HepG2 (cell line): Measurements from ENCODE around the gene MCM6. TPM values are rescaled to one million over a fixed set of nuclear protein-coding genes. Genes with fewer than 3 reads are reported as not detected.

Experiments
- ATAC-seq: fragments of 200-7000 bp; cut with Tn5 transposase; 3 replicates; pipeline ENCODE4 v1.9.1; 2020; ENCODE audit warnings: mild to moderate bottlenecking, moderate library complexity
- BruUV-seq: library from RNA; stranded (reverse); fragments of 400-500 nt; replicated peaks from 2 replicates; lab custom pipeline; 2021; lab: Mats Ljungman, UMichigan
- CTCF ChIA-PET: fragments of 300-600 bp; formaldehyde crosslinking; extraction: SDS; loops from one replicate; lab custom pipeline; 2021; ENCODE audit warnings: low total read pairs, inconsistent platforms, low intra/inter-chr PET ratio; lab: Yijun Ruan, JAX
- POLR2A ChIA-PET: fragments of 350-600 bp; sonication (Branson Sonifier 250); formaldehyde crosslinking; loops from one replicate; lab custom pipeline; 2020; ENCODE audit warnings: antibody characterized with exemption, inconsistent platforms; lab: Yijun Ruan, JAX
- DNase-seq: peaks from one replicate; pipeline ENCODE4 v3.0.0-alpha.2; 2015; ENCODE audit warnings: low spot score
- FAIRE-seq: peaks from 3 replicates; lab custom pipeline; 2011; peaks lifted over from hg19 to GRCh38; lab: Jason Lieb, UNC
- H2AFZ ChIP-seq: one replicate; pipeline ENCODE4 v1.6.1; 2011; ENCODE audit warnings: low read length, inconsistent platforms
- H3K27ac ChIP-seq: fragments of 300-600 bp; 3 replicates; pipeline ENCODE4 v1.8.0; 2011; ENCODE audit warnings: mixed run types, mild to moderate bottlenecking, mixed read lengths, low read length, inconsistent platforms; ENCODE audit not compliant: insufficient read depth; ENCODE audit errors: extremely low read length
- H3K27me3 ChIP-seq, 2 experiments: fragments of 200-600 bp in 1 of 2; 2 replicates in 1 of 2; 3 replicates in 1 of 2; pipeline versions ENCODE4 v1.6.0 to v1.8.0; 2011; ENCODE audit warnings: low read length in 2 of 2, mild to moderate bottlenecking in 2 of 2, moderate library complexity in 2 of 2, inconsistent platforms in 1 of 2; ENCODE audit not compliant: insufficient read depth in 2 of 2, control insufficient read depth in 1 of 2
- H3K36me3 ChIP-seq, 2 experiments: fragments of 200-600 bp in 1 of 2; replicated peaks in 1 of 2; 2 replicates in 1 of 2; 3 replicates in 1 of 2; pipeline versions ENCODE4 v1.5.1 to v1.8.0; 2011; ENCODE audit warnings: low read length in 2 of 2, inconsistent platforms in 1 of 2; ENCODE audit not compliant: insufficient read depth in 2 of 2, control insufficient read depth in 1 of 2
- H3K4me1 ChIP-seq: 2 replicates; pipeline ENCODE4 v1.5.1; 2012; ENCODE audit warnings: low read length, inconsistent platforms; ENCODE audit not compliant: insufficient read depth
- H3K4me2 ChIP-seq: 2 replicates; pipeline ENCODE4 v1.6.0; 2011; ENCODE audit warnings: low read depth, low read length, inconsistent platforms
- H3K4me3 ChIP-seq, 3 experiments: fragments of 200-600 bp in 1 of 3; sonication (generic), shearing (Covaris generic) in 1 of 3; replicated peaks in 1 of 3; 2 replicates each; pipeline ENCODE4 v1.5.1; 2011 to 2016; ENCODE audit warnings: low read length in 3 of 3, inconsistent platforms in 2 of 3, low read depth in 2 of 3, mild to moderate bottlenecking in 2 of 3, control low read depth in 1 of 3, mixed read lengths in 1 of 3; ENCODE audit not compliant: insufficient read depth in 1 of 3
- H3K79me2 ChIP-seq: one replicate; pipeline ENCODE4 v1.6.1; 2011; ENCODE audit warnings: low read length, inconsistent platforms; ENCODE audit not compliant: insufficient read depth
- H3K9ac ChIP-seq: 2 replicates; pipeline ENCODE4 v1.6.0; 2011; ENCODE audit warnings: mild to moderate bottlenecking, low read depth, low read length, inconsistent platforms; ENCODE audit not compliant: insufficient read depth
- H3K9me3 ChIP-seq: 2 replicates; pipeline ENCODE4 v1.5.1; 2012; ENCODE audit warnings: mild to moderate bottlenecking, low read length
- H4K20me1 ChIP-seq: 2 replicates; pipeline ENCODE4 v1.6.0; 2011; ENCODE audit warnings: inconsistent platforms, mild to moderate bottlenecking, low read length, moderate library complexity; ENCODE audit not compliant: insufficient read depth
- BHLHE40 ChIP-seq: IDR thresholded peaks from 2 replicates; pipeline ENCODE4 v1.6.1; 2011; ENCODE audit warnings: low read length, improper control_type of control experiment
- FOXC1 ChIP-seq: sonication (generic); formaldehyde crosslinking; IDR thresholded peaks from 2 replicates; pipeline ENCODE4 v1.8.0; 2022; ENCODE audit warnings: mild to moderate bottlenecking, missing genetic modification reagents, borderline replicate concordance
- HDAC1 ChIP-seq: sonication (generic); formaldehyde crosslinking; IDR thresholded peaks from 2 replicates; pipeline ENCODE4 v1.5.1; 2020; ENCODE audit warnings: mild to moderate bottlenecking, missing genetic modification reagents
- NFIB ChIP-seq: sonication (generic); formaldehyde crosslinking; IDR thresholded peaks from 2 replicates; pipeline ENCODE4 v1.9.0; 2021; ENCODE audit warnings: missing genetic modification reagents, mild to moderate bottlenecking, borderline replicate concordance
- RXRB ChIP-seq: IDR thresholded peaks from 2 replicates; pipeline ENCODE4 v1.6.1; 2016; ENCODE audit warnings: borderline replicate concordance, missing genetic modification reagents, missing compliant biosample characterization
- TOPORS ChIP-seq: sonication (generic); formaldehyde crosslinking; IDR thresholded peaks from 2 replicates; pipeline ENCODE4 v1.8.0; 2023; ENCODE audit warnings: mild to moderate bottlenecking, missing genetic modification reagents
- U2AF2 ChIP-seq: fragments of 200-400 bp; formaldehyde crosslinking; IDR thresholded peaks from 2 replicates; pipeline ENCODE4 v1.6.1; 2017; ENCODE audit warnings: low read depth, mild to moderate bottlenecking, low read length
- ZNF792 ChIP-seq: IDR thresholded peaks from 2 replicates; pipeline ENCODE4 v1.6.1; 2016
- ZNF878 ChIP-seq: sonication (generic); formaldehyde crosslinking; IDR thresholded peaks from 2 replicates; pipeline ENCODE4 v1.8.1; 2023; ENCODE audit warnings: mild to moderate bottlenecking, missing genetic modification reagents, moderate library complexity
- WGBS: methylation state at CpG from one replicate; pipeline ENCODE4 v1.1.6; 2017; ENCODE audit warnings: low lambda C conversion rate; 5-methylcytosine and 5-hydroxymethylcytosine counted together
- in situ Hi-C: cut with HindIII; loops from 2 replicates; pipeline ENCODE4 v1.10.0; 2017; ENCODE audit warnings: low pct_unique_long_range_greater_than_20kb; ENCODE audit not compliant: extremely low pct_ligation_motif_present
- intact Hi-C: fragments of 100-400 bp; cut with micrococcal nuclease; formaldehyde crosslinking; loops from one replicate; pipeline ENCODE4 v1.10.0; 2022; ENCODE audit not compliant: unreplicated experiment
- polyA plus RNA-seq, 8 experiments: library from polyadenylated mRNA; depleted of rRNA in 3 of 8; stranded (reverse) in 7 of 8; unstranded in 1 of 8; fragments of >200 nt; fragmentation: Illumina TruSeq in 4 of 8; extraction: Trizol in 4 of 8; gene quantifications; 2 replicates each; pipeline versions ENCODE4 v1.2.1 to v1.2.3, GENCODE V29; 2011 to 2016; ENCODE audit warnings: low read depth in 4 of 8, missing spikeins in 1 of 8, mixed read lengths in 1 of 8; ENCODE audit not compliant: insufficient read depth in 1 of 8
- total RNA-seq, 5 experiments: library from RNA; depleted of rRNA; stranded (reverse); fragments of >200 nt; fragmentation: Illumina TruSeq; extraction: Trizol; gene quantifications; 2 replicates each; pipeline ENCODE4 v1.2.3, GENCODE V29; 2016; ENCODE audit warnings: low read depth in 1 of 5
- TF ChIP-seq, protein P1 (sequence below): sonication (generic); formaldehyde crosslinking; IDR thresholded peaks from 2 replicates; pipeline ENCODE4 v1.4.0; 2020; ENCODE audit warnings: missing genetic modification reagents, low read depth, mild to moderate bottlenecking, borderline replicate concordance
- TF ChIP-seq, protein P2 (sequence below): sonication (generic); formaldehyde crosslinking; IDR thresholded peaks from 2 replicates; pipeline ENCODE4 v1.4.0; 2020; ENCODE audit warnings: missing genetic modification reagents, borderline replicate concordance

The MCM6 gene
- total and polyA plus RNA-seq, 2 of the 13 experiments (the other 11 are each of a cell fraction or from before 2014, with no cell fraction given): 9.7 to 18.7 TPM

GRCh38 chr2:135796606-135797005 is 79.6 kb downstream of the MCM6 start:
- Histone ChIP-seq H3K4me2 (no peak overlapping the region), H3K9ac (no peak overlapping the region), H3K27ac (no peak overlapping the region), H3K27me3 (no peaks in the 10 kb centered on the region), H3K79me2 (no peaks in the 10 kb centered on the region), H3K4me1 (no peaks in the 10 kb centered on the region), H3K36me3 (no peaks in the 10 kb centered on the region), H3K4me3 (no peak overlapping the region), H3K9me3 (peaks cover 23% of the 10 kb centered on the region), H2AFZ (no peak overlapping the region), H4K20me1 (no peaks in the 10 kb centered on the region)
- 76% methylated on average over 8 of the region's 8 CpGs for WGBS
- no TSS peak for BruUV-seq
- in situ Hi-C loops: loop anchor here (10.0 kb wide), 1 partner anchor 802 kb away; no protein-coding TSS in a partner anchor
- no peak for FAIRE-seq
- intact Hi-C loops: loop anchor here (1.0 to 2.0 kb wide), 2 partner anchors 792 to 807 kb away; no protein-coding TSS in a partner anchor
- ChIA-PET POLR2A (no interaction called here), CTCF (interaction anchor here (1.3 to 1.8 kb wide), 2 partner anchors 323 to 808 kb away, joined by 3 to 13 read pairs; no protein-coding TSS in a partner anchor)
- no peak for DNase-seq
- no peak for ATAC-seq
- TF ChIP-seq U2AF2 (no peak), HDAC1 (CRISPR knock-in tag) (no peak), ZNF878 (CRISPR knock-in tag) (no peak), NFIB (CRISPR knock-in tag) (no peak), FOXC1 (CRISPR knock-in tag) (no peak), TOPORS (CRISPR knock-in tag) (no peak), ZNF792 (CRISPR knock-in tag) (no peak), BHLHE40 (no peak), RXRB (CRISPR knock-in tag) (no peak)
- TF ChIP-seq, protein P1, sequence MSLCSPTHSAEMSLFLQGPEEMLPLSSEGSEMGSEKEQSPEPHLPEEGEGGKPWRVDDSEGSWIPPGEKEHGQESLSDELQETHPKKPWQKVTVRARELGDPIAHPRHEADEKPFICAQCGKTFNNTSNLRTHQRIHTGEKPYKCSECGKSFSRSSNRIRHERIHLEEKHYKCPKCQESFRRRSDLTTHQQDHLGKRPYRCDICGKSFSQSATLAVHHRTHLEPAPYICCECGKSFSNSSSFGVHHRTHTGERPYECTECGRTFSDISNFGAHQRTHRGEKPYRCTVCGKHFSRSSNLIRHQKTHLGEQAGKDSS: no peak
- TF ChIP-seq, protein P2, sequence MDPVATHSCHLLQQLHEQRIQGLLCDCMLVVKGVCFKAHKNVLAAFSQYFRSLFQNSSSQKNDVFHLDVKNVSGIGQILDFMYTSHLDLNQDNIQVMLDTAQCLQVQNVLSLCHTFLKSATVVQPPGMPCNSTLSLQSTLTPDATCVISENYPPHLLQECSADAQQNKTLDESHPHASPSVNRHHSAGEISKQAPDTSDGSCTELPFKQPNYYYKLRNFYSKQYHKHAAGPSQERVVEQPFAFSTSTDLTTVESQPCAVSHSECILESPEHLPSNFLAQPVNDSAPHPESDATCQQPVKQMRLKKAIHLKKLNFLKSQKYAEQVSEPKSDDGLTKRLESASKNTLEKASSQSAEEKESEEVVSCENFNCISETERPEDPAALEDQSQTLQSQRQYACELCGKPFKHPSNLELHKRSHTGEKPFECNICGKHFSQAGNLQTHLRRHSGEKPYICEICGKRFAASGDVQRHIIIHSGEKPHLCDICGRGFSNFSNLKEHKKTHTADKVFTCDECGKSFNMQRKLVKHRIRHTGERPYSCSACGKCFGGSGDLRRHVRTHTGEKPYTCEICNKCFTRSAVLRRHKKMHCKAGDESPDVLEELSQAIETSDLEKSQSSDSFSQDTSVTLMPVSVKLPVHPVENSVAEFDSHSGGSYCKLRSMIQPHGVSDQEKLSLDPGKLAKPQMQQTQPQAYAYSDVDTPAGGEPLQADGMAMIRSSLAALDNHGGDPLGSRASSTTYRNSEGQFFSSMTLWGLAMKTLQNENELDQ (CRISPR knock-in tag): no peak
